Neuronal stem cell (in vitro differentiated cells): ENCODE results near the gene PPP1R1B.

ENCODE experiments used
- DNase-seq: peaks from one replicate; pipeline ENCODE4 v3.0.0-alpha.2; 2013; ENCODE audit warnings: low spot score
- H2AFZ ChIP-seq: one replicate; pipeline ENCODE4 v1.6.1; 2013; ENCODE audit warnings: mild to moderate bottlenecking, low read length, inconsistent platforms
- H2AK5ac ChIP-seq: 2 replicates; pipeline ENCODE4 v1.6.1; 2013; ENCODE audit warnings: low read depth, mild to moderate bottlenecking, inconsistent platforms, low read length, moderate library complexity, mixed read lengths
- H2BK120ac ChIP-seq: 2 replicates; pipeline ENCODE4 v1.6.1; 2013; ENCODE audit warnings: low read depth, mild to moderate bottlenecking, inconsistent platforms, low read length, moderate library complexity, mixed read lengths
- H2BK12ac ChIP-seq: one replicate; pipeline ENCODE4 v1.6.1; 2013; ENCODE audit warnings: low read length, inconsistent platforms
- H2BK15ac ChIP-seq: 2 replicates; pipeline ENCODE4 v1.6.1; 2013; ENCODE audit warnings: mild to moderate bottlenecking, low read length, inconsistent platforms, mixed read lengths
- H2BK5ac ChIP-seq: one replicate; pipeline ENCODE4 v1.6.1; 2013; ENCODE audit warnings: inconsistent platforms, mild to moderate bottlenecking, low read length, moderate library complexity
- H3K14ac ChIP-seq: one replicate; pipeline ENCODE4 v1.6.1; 2013; ENCODE audit warnings: low read length, inconsistent platforms
- H3K18ac ChIP-seq: 2 replicates; pipeline ENCODE4 v1.6.1; 2013; ENCODE audit warnings: low read length, inconsistent platforms
- H3K23ac ChIP-seq: 2 replicates; pipeline ENCODE4 v1.6.1; 2013; ENCODE audit warnings: low read depth, mild to moderate bottlenecking, mixed read lengths, low read length, inconsistent platforms; ENCODE audit not compliant: poor library complexity
- H3K27ac ChIP-seq: replicated peaks from 3 replicates; pipeline ENCODE4 v1.5.1; 2013; ENCODE audit warnings: low read length, inconsistent platforms
- H3K27me3 ChIP-seq, 3 experiments: 2 replicates each; pipeline ENCODE4 v1.6.1; 2013; ENCODE audit warnings: low read length in 3 of 3, mild to moderate bottlenecking in 2 of 3, inconsistent platforms in 1 of 3, low read depth in 1 of 3, mixed read lengths in 1 of 3, moderate library complexity in 1 of 3; ENCODE audit not compliant: control insufficient read depth in 3 of 3, insufficient read depth in 3 of 3
- H3K36me3 ChIP-seq, 2 donors: replicated peaks in 1 of 2; 2 replicates each; pipeline ENCODE4 v1.6.1; 2013; ENCODE audit warnings: low read length in 2 of 2; ENCODE audit not compliant: control insufficient read depth in 2 of 2, insufficient read depth in 2 of 2
- H3K4ac ChIP-seq: 2 replicates; pipeline ENCODE4 v1.6.1; 2013; ENCODE audit warnings: inconsistent platforms, mild to moderate bottlenecking, low read length, moderate library complexity
- H3K4me1 ChIP-seq, 2 donors: 1 replicate in 1 of 2; 2 replicates in 1 of 2; pipeline ENCODE4 v1.6.1; 2013; ENCODE audit warnings: low read length in 2 of 2, low read depth in 1 of 2; ENCODE audit not compliant: control insufficient read depth in 2 of 2, insufficient read depth in 1 of 2
- H3K4me2 ChIP-seq: one replicate; pipeline ENCODE4 v1.6.1; 2013; ENCODE audit warnings: mild to moderate bottlenecking, low read length, inconsistent platforms; ENCODE audit not compliant: insufficient read depth, poor library complexity, severe bottlenecking
- H3K4me3 ChIP-seq, 2 donors: 2 replicates each; pipeline ENCODE4 v1.5.1; 2013; ENCODE audit warnings: low read length in 2 of 2, mild to moderate bottlenecking in 2 of 2, inconsistent platforms in 1 of 2, moderate library complexity in 1 of 2
- H3K79me1 ChIP-seq: one replicate; pipeline ENCODE4 v1.6.1; 2013; ENCODE audit warnings: low read depth, mild to moderate bottlenecking, inconsistent platforms, low read length, moderate library complexity
- H3K9ac ChIP-seq: one replicate; pipeline ENCODE4 v1.6.1; 2013; ENCODE audit warnings: mild to moderate bottlenecking, low read depth, low read length, inconsistent platforms; ENCODE audit not compliant: poor library complexity
- H3K9me3 ChIP-seq, 2 donors: replicated peaks in 1 of 2; 2 replicates each; pipeline versions ENCODE3 to v1.6.1; 2013; ENCODE audit warnings: low read length in 2 of 2, mild to moderate bottlenecking in 2 of 2, inconsistent platforms in 1 of 2, low read depth in 1 of 2, mixed read lengths in 1 of 2, moderate library complexity in 1 of 2; ENCODE audit not compliant: control insufficient read depth in 2 of 2, insufficient read depth in 1 of 2
- H4K8ac ChIP-seq: one replicate; pipeline ENCODE4 v1.6.1; 2013; ENCODE audit warnings: low read depth, mild to moderate bottlenecking, inconsistent platforms, low read length, moderate library complexity
- H4K91ac ChIP-seq: one replicate; pipeline ENCODE4 v1.6.1; 2013; ENCODE audit warnings: low read length, low read depth, mild to moderate bottlenecking, inconsistent platforms; ENCODE audit not compliant: poor library complexity
- WGBS, 2 donors: extraction: QIAGEN DNeasy Blood & Tissue Kit; methylation state at CpG; one replicate each; pipeline ENCODE4 v1.1.7; 2013; ENCODE audit warnings: missing lambda C conversion rate in 2 of 2, mixed read lengths in 1 of 2; ENCODE audit not compliant: insufficient read length in 2 of 2, insufficient replicate concordance in 1 of 2; ENCODE audit errors: extremely low coverage in 2 of 2; 5-methylcytosine and 5-hydroxymethylcytosine counted together

PPP1R1B gene

DNA sequence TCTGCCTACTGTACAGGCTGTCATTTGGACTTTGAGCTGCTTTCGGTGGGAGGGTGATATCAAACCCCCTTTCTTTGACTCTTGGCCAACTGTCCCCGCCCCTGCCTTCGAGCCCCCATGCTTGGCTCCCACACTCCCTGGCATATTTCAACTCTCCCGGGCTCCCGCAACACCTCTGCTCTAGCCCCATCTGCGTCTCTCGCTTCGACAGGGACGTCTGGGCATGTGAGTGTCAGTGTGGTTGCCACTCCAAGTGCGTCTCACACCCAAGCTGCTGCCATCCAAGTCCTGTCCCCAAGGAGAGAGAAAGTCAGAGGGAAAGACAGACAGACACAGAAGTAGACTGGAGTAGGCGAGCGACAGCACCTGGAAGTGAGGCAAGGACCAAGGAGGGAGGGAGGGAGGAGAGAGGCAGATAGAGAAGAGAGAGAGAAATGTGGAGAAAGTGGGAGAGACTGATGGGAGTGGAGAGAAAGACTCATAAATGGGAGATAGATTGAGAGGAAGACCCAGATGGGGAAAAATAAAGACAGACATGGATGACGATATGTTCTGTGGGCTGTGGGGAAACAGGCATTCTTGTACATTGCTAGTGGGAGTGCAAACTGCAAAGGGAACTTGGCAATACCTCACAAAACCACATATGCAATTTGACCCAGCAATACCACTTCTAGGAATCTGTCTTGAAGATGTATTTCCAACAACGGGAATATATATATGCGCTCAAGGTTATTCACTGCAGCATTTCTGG is 22.0 kb downstream of the PPP1R1B start:
- Histone ChIP-seq H4K8ac (no peak overlapping the region), H2BK15ac (no peak overlapping the region), H2AK5ac (no peak overlapping the region), H3K4ac (no peak overlapping the region), H3K36me3 (peaks cover 0 to 2% of the 10 kb centered on the region in 2 donors), H3K9ac (no peak overlapping the region), H2BK12ac (no peak overlapping the region), H3K23ac (no peak overlapping the region), H4K91ac (no peak overlapping the region), H3K4me3 (no peak overlapping the region), H3K4me1 (peaks cover 21 to 23% of the 10 kb centered on the region in 2 donors), H3K27ac (no peak overlapping the region), H2AFZ (no peak overlapping the region), H3K9me3 (no peaks in the 10 kb centered on the region), H3K18ac (no peak overlapping the region), H2BK5ac (no peak overlapping the region), H3K4me2 (no peak overlapping the region), H2BK120ac (no peak overlapping the region), H3K14ac (no peak overlapping the region), H3K27me3 (no peaks in the 10 kb centered on the region), H3K79me1 (peaks cover 9% of the 10 kb centered on the region)
- DNase-seq: no peak
- no CpG with 5 or more reads among the region's 15 CpGs for WGBS, 2 donors

DNA sequence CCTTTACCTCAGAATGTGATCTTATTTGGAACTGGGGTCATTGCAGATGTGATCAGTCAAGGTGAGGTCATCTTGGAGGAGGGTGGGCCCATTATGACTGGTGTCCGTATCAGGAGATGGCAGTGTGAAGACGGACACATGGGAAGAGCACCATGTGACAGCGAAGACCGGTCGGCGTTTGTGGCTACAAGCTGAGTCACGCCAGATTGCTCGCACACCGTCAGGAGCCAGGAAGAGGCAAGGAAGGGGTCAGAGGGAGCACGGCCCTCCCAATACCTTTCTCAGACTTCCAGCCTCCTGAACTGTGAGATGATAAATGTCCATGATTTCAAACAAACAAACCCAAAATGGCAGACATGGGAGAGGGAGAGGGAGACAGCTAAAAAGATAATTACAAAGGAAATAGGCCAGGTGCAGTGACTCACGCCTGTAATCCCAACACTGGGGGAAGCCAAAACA is 23.4 kb downstream of the PPP1R1B start:
- Histone ChIP-seq H2AFZ (no peak overlapping the region), H2BK120ac (no peak overlapping the region), H3K4ac (no peak overlapping the region), H4K91ac (no peak overlapping the region), H3K36me3 (peaks cover 0 to 11% of the 10 kb centered on the region in 2 donors), H3K4me1 (peaks cover 20 to 27% of the 10 kb centered on the region in 2 donors), H3K9me3 (no peaks in the 10 kb centered on the region), H3K4me2 (no peak overlapping the region), H2BK5ac (no peak overlapping the region), H3K4me3 (no peak overlapping the region), H3K79me1 (peaks cover 11% of the 10 kb centered on the region), H3K14ac (no peak overlapping the region), H3K9ac (no peak overlapping the region), H4K8ac (no peak overlapping the region), H2BK12ac (no peak overlapping the region), H3K27me3 (no peaks in the 10 kb centered on the region), H3K18ac (no peak overlapping the region), H3K23ac (no peak overlapping the region), H2AK5ac (no peak overlapping the region), H2BK15ac (no peak overlapping the region), H3K27ac (no peak overlapping the region)
- DNase-seq: no peak
- no CpG with 5 or more reads among the region's 11 CpGs for WGBS, 2 donors

DNA sequence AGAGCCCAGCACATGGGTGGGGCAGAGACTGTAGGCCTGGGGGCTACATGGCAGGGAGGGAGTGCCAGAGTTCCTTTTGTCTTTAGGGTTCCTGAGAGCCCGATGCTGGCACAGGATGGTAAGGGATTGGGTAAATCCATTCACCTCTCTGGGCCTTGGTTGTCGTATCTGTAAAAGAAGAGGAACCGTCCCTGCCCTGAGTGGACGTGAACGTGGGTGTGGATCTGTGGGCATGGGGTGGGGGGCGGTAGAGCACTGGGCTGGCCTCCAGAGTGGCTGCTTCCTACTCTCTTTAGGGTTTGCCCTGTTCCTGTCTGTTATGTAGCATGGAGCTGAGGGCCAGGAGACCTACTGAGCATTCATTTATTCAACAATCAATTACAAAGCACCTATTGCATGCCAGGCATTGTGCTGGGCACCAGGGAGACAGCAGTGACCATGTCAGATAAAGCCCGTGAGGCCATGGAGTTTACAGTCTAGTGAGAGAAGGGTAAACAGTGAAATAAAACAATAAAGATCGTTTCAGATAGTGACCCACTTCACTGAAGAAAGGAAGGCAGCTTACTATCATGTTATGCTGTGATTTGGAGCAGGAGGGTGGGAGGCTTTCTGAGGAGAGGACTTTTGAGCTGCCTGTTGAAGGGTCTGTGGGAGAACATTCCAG is 25.3 kb downstream of the PPP1R1B start:
- peak overlapping the region; percentile 91 for H3K27ac ChIP-seq
- H2BK5ac ChIP-seq: peak overlapping the region; percentile 98
- H3K4ac ChIP-seq: no peak overlapping the region
- no peak overlapping the region for H3K4me3 ChIP-seq
- no peak overlapping the region for H4K8ac ChIP-seq
- peaks cover 11% of the 10 kb centered on the region for H3K79me1 ChIP-seq
- peak overlapping the region; percentile 44 for H4K91ac ChIP-seq
- no peak overlapping the region for H3K23ac ChIP-seq
- no peaks in the 10 kb centered on the region for H3K9me3 ChIP-seq
- peak overlapping the region; percentile 82 for H2BK12ac ChIP-seq
- H2BK120ac ChIP-seq: peak overlapping the region; percentile 63
- no peak overlapping the region for H3K4me2 ChIP-seq
- no peak overlapping the region for H3K14ac ChIP-seq
- peak overlapping the region; percentile 70 for H2AFZ ChIP-seq
- H3K18ac ChIP-seq: peak overlapping the region; percentile 91
- peak overlapping the region; percentile 49 for H2AK5ac ChIP-seq
- peak overlapping the region; percentile 71 for H2BK15ac ChIP-seq
- peaks cover 0 to 23% of the 10 kb centered on the region in 2 donors for H3K36me3 ChIP-seq
- H3K9ac ChIP-seq: no peak overlapping the region
- no peak for DNase-seq
- no CpG with 5 or more reads among the region's 8 CpGs for WGBS, 2 donors
- H3K4me1 ChIP-seq: peaks cover 20 to 27% of the 10 kb centered on the region in 2 donors
- no peaks in the 10 kb centered on the region for H3K27me3 ChIP-seq
